ENCODE results near the gene GPC1.
A peak's percentile ranks its signal among the peaks of the same experiment; 100 is the strongest.

GPC1 gene

GRCh38 chr2:240502430-240503121 is 67.1 kb downstream of the GPC1 start:
- no peak for DNase-seq

- DNase-seq = no peak
Observed at GRCh38 chr2:240503375-240503774, 67.9 kb downstream of the GPC1 start.

GRCh38 chr2:240503848-240504247 is 68.4 kb downstream of the GPC1 start:
- DNase-seq = no peak

GRCh38 chr2:240505910-240506309 is 70.4 kb downstream of the GPC1 start:
- no peak for DNase-seq

GRCh38 chr2:240506406-240507059 is 71.1 kb downstream of the GPC1 start:
- no peak for DNase-seq

GRCh38 chr2:240507060-240507777 is 71.8 kb downstream of the GPC1 start:
- DNase-seq = no peak

GRCh38 chr2:240507778-240508251 is 72.4 kb downstream of the GPC1 start:
- no peak for DNase-seq

- DNase-seq = no peak
Observed at GRCh38 chr2:240508832-240509545, 73.5 kb downstream of the GPC1 start.

- no peak for DNase-seq
Observed at GRCh38 chr2:240509667-240510512, 74.4 kb downstream of the GPC1 start.

- no peak for DNase-seq
Observed at GRCh38 chr2:240510513-240511210, 75.2 kb downstream of the GPC1 start.

GRCh38 chr2:240511351-240512108 is 76.1 kb downstream of the GPC1 start:
- DNase-seq = no peak

GRCh38 chr2:240512109-240512485 is 76.6 kb downstream of the GPC1 start:
- DNase-seq = no peak

- no peak for DNase-seq
Observed at GRCh38 chr2:240512666-240513535, 77.4 kb downstream of the GPC1 start.

GRCh38 chr2:240513549-240514287 is 78.3 kb downstream of the GPC1 start:
- peak; percentile 75 for DNase-seq

- no peak for DNase-seq
Observed at GRCh38 chr2:240514631-240515030, 79.2 kb downstream of the GPC1 start.

GRCh38 chr2:240517342-240517741 is 81.9 kb downstream of the GPC1 start:
- DNase-seq = no peak

Data from right forelimb (tissue), 1 donor.